Femur (tissue), 1 donor: ENCODE results near the gene SMG6.

Experiments
- DNase-seq: peaks from one replicate; pipeline ENCODE4 v3.0.0-alpha.2; 2017

Gene SMG6

GRCh38 chr17:2070241-2071023, 233.2 kb downstream of the SMG6 start:
- peak; percentile 25 for DNase-seq

GRCh38 chr17:2068519-2069051, 235.0 kb downstream of the SMG6 start:
- peak; percentile 42 for DNase-seq

DNA sequence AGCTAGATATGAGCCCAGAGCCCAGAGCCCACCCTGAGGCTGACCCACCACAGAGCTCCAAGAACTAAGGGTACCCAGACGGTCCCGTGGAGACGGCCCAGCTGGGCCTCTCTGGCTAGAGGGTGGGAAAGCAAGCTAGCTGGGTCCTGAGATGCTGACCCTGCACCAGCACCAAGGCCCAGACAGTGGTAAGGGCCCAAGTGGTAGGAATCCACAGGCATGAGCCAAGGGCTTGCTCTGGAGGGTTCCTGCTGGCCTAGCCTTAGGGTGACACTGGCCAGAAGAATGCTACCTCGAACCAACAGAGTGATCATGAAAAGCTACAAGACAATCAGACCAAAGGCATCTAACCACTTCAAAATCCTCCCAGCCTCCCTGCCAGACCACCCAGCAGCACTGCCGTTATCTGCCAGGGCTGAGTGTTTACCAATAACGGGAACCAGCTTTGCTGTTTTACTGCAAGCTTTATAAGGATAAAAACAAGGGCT, 235.5 kb downstream of the SMG6 start:
- peak; percentile 48 for DNase-seq

DNA sequence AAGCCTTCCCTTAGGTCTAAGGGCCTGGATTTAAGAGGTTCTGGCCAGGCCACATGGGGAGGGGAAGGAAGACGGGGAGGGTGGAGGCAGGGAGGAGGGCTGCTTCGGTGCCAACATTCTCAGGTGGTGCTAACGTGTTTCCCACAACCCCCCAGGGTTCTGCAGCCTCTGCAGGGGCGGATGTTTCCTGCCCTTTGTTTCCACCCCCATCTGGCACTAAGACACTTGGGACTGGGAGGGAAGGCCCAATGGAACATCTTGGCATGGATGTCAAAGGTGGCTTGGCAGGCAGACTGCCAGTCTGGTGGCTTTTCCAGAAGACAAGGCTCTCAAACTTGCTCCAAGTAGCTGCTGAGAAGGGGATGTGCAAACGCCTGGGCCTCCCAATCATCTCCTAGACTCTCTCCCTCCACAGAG, 236.0 kb downstream of the SMG6 start:
- peak; percentile 53 for DNase-seq

DNA sequence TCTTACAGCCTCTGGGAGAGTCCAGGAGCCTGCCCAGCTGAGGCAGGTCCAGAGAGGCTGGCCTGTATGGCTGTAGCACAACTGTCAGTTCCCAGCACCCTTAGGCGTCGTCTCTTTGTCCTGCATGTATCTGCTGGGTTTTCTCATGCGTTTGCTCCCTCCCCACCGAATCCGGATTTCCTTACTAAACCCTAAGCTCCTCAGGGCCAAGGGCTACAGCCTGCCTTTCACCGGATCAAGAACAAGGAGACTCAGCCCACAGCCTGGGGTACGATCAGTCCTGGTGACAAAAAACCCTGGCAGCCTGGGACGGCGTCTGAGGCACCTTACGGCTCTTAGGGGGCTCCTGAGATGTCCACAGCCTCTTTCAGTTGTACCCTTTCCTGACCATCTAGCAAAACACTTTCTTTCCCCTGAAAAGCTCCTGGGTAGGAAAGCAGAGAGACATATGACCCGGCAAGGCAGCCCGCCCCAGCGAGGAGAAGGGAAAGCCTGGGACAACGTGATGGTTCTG, 236.5 kb downstream of the SMG6 start:
- peak; percentile 26 for DNase-seq

GRCh38 chr17:2065949-2066400, 237.6 kb downstream of the SMG6 start:
- DNase-seq, result no peak

DNA sequence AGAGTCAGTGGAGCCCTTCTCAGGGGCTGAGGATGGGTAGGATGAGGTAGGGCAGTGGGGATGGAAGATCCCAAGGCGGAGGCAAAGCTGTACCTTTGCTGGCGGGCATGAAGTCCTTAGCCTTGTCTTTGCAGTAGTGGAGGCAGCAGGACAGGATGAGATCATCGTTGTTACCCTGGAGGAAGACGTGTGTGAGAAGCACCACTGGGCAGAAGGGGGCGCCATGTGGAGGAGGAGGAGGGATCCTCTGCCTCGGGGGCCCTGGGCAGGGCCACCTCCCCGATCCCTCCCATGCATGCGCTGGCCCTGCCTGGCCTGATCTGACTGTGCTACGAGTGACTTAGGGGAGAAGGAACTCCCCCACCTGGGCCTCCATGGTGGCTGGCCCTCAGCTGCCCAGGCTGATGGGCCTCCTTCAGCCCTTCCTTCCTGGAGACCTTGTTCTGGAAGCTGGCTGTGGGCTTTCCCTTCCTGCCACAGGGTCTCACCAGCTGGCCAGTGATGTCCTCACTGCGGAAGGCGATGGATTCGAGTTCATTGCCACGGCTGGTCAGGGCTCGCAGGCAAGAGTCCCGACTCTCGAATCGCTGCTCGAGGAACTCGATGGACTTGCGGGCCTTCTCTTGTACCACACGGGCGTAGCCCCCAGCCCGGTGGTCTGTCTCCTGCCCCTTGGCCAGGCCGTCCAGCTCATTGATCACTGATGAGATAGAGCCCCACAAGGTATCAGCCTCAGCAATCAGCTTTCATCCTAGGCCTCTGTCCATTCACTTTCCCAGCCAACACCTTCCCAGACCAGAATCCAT, 238.4 kb downstream of the SMG6 start:
- peak; percentile 69 for DNase-seq

DNA sequence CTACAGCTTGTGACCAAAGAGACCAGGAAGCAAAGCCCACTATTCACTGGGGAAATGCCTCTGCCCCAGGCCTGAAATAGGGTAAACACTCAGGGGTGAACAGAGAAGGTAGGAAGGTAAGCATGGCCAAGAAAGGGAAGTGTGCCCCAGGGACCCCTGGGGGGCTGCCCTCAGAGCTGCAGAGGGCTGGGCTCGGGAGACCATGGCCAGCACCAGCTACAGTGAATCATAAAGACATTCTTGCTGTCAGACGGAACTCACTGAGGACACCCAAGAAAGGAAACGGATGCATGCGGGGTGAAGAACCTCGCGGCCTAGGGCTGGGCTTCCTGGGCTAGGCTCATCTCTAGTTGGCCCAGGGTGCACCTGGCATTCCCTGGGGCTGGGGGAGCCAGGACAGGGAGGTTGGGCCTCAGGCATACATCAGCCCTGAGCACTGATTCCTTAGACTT, 239.0 kb downstream of the SMG6 start:
- DNase-seq, result peak; percentile 45

- peak; percentile 19 for DNase-seq
These were observed 239.5 kb downstream of the SMG6 start for GRCh38 chr17:2064147-2064489.

DNA sequence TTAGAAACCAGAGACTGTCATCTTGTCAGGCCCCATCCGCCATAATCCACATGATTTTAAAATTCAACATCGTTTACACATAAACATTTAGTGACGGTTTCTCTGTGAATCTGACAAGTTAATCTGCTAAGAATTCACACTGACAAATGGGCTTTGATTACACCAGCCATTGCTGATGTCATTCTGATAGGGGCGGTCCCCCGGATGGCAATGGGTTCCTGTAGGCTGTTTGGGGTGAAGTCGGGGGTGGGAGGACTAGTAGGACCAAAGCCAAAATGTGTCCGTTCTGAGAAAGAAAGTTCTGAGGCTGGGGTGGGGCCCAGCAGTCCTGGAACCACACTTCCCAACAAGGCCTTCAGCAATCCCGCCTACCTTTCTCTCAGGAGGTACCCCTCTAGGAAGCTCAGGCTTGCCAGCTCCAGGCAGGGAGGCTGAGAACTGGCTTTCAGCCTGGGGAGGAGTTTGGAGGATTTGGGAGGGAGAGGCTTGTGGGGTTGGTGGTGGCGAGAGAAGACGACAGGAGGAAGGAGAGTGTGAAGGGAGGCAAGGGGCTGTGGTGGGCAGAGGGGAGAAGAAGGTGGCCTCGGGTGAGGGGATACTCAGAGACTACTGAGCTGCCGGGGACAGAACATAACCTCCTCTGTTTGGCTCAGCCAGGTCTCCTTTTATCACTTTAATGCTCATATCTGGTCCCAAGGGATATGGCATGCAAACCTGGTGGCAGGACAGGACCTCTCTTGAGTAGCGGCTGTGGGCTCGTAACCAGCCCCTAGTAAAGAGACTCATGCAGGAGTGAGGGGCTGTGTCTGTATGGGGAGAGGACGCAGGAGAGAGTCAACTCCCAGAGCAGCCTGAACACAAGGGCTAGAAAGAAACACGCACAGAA, 240.1 kb downstream of the SMG6 start:
- peak; percentile 34 for DNase-seq

- DNase-seq, result peak; percentile 66
These were observed 240.9 kb downstream of the SMG6 start for GRCh38 chr17:2062571-2063183.

- peak; percentile 28 for DNase-seq
These were observed 242.1 kb downstream of the SMG6 start for GRCh38 chr17:2061441-2061958.

DNA sequence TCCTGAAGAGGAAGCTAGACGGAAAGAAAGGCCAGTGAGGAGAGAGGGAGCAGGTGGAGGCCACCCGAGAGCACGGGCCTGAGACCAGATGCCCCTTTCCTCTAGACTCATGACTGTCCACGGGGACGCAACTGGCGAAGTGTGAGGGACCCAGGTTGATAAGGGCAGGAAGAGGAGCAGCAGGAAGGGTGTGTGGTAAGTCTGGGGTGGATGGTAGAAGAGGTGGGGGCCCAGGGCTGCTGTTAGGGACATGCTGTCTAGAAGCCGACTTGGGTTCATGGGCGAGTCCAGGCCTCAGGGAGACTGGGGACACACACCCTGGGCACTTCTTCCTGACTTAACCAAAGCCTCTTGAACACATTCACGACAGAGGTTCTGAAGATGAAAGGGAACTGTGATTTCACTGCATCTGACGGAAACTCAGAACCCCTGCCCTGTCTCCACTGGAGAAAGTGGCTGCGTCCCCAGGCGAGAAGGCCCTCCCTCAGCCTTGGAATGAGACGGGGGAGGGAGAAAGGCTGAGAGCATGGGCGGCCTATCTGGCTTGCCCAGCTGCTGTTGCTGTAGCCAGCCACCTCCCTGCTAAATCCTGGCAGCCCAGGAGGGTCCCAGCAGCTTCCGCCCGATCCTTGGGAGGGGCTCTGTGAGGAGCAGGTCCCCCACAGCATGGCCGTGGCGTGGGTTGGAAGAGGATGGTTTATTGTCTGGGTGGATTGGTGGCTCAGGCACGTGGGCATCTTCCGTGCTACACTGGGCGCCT, 242.7 kb downstream of the SMG6 start:
- peak; percentile 42 for DNase-seq

DNA sequence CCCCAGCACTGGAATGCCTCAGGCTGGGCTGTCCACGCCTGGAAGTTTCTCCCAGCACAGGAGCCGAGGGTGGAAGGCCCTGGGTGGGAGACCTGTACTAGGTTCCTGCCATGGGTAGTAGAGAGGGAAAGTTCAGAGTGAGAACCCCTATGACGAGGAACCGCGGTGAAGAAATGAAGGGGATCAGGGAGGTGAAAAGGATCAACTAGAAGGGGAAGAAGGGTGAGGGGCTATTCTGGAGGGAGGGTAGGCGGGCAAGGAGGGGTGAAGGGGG, 243.3 kb downstream of the SMG6 start:
- DNase-seq, result no peak

- peak; percentile 18 for DNase-seq
These were observed 243.8 kb downstream of the SMG6 start for GRCh38 chr17:2059547-2060384.

DNA sequence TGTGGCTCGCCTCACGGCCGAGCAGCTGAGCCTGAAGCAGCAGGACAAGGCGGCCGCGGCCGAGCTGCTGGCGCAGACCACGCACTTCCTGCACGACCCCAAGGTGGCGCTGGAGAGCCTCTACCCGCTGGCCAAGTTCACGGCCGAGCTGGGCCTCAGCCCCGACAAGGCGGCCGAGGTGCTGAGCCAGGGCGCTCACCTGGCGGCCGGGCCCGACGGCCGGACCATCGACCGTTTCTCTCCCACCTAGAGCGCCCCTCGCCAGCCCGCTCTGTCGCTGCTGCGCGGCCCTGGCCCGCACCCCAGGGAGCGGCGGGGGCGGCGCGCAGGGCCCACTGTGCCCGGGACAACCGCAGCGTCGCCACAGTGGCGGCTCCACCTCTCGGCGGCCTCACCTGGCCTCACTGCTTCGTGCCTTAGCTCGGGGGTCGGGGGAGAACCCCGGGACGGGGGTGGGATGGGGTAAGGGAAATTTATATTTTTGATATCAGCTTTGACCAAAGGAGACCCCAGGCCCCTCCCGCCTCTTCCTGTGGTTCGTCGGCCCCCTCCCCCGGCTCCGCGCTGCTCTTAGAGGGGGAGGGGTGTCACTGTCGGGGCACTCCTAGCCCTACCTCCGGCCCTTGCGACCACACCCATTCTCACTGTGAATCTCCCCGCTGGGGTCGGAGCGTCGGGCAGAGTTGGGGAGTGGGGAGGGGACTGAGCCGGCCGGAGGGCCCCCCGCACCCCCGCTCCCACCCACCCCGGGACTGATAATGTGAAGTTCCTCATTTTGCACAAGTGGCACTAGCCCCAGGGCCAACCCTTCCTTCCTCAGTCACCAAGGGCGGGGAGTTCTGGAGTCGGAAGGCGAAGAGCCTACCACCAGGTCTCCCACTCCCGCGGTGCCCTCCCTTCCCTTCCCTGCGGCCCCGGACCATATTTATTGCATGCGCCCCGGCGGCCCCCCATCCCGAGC, 244.7 kb downstream of the SMG6 start:
- DNase-seq, result peak; percentile 80

DNA sequence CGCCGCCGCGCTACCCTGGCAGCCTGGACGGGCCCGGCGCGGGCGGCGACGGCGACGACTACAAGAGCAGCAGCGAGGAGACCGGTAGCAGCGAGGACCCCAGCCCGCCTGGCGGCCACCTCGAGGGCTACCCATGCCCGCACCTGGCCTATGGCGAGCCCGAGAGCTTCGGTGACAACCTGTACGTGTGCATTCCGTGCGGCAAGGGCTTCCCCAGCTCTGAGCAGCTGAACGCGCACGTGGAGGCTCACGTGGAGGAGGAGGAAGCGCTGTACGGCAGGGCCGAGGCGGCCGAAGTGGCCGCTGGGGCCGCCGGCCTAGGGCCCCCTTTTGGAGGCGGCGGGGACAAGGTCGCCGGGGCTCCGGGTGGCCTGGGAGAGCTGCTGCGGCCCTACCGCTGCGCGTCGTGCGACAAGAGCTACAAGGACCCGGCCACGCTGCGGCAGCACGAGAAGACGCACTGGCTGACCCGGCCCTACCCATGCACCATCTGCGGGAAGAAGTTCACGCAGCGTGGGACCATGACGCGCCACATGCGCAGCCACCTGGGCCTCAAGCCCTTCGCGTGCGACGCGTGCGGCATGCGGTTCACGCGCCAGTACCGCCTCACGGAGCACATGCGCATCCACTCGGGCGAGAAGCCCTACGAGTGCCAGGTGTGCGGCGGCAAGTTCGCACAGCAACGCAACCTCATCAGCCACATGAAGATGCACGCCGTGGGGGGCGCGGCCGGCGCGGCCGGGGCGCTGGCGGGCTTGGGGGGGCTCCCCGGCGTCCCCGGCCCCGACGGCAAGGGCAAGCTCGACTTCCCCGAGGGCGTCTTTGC, 245.6 kb downstream of the SMG6 start:
- DNase-seq, result peak; percentile 38
